ENCODE data around the gene HIGD2B.
A peak's percentile ranks its signal among the peaks of the same experiment; 100 is the strongest.

HIGD2B gene

DNA sequence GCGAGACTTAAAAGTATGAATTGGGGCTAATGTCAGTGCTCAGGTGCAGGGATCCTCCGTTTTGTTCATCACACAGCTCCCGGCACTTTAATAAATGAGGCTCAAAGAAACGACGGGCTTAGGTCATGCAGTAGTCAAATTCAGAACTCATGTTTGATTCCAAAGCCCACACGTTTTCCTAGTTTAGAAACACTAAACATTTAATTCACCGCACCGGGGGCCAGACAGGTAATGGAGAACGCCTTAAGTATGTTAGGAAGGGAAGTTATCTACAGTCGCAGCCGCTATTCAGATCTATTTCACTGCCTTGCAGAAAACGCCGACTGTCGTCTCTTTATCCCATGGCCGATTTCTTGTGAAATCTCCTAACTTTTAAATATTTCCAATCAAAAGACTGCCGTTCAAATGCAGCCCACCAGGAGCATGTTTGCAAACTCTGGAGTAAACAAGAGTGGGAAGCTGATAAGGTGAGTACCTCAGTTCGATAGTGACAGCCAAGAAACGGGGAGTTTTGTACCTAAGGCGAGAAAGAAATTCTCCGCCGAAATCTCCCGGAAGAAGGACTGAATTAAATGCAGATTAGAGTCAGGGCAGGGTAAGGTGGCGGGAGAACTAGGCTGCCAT, 569 bp downstream of the HIGD2B start:
- peak overlapping the region; percentile 92 for H3K4me2 ChIP-seq (ENCODE audit: insufficient read depth, low read length)
- no peaks in the 10 kb centered on the region for H3K36me3 ChIP-seq (ENCODE audit: insufficient read depth, low read length)
- H3K4me1 ChIP-seq (ENCODE audit: insufficient read depth, low read length) = peaks cover 21% of the 10 kb centered on the region
- no peak for ATAC-seq (ENCODE audit: insufficient read depth, low read depth)
- TF ChIP-seq EZH2 (IDR thresholded peaks at IDR 0.05; ENCODE audit: borderline replicate concordance, low read depth, low read length, severe bottlenecking) = no peak
- H3K27me3 ChIP-seq (ENCODE audit: insufficient read depth, low read length, poor library complexity) = no peaks in the 10 kb centered on the region
- H3K27ac ChIP-seq (ENCODE audit: low read length) = peak overlapping the region; percentile 92
- H3K9me3 ChIP-seq (ENCODE audit: insufficient read depth, low read length, severe bottlenecking) = no peaks in the 10 kb centered on the region
- H2AFZ ChIP-seq (ENCODE audit: low read depth, low read length) = peak overlapping the region; percentile 83
- DNase-seq = no peak
- H3K4me3 ChIP-seq (ENCODE audit: low read depth in 1 of 2, low read length in 2 of 2) = peak overlapping the region; percentile 25 to 70
- H4K20me1 ChIP-seq (ENCODE audit: insufficient read depth, low read length) = no peaks in the 10 kb centered on the region
- peak overlapping the region; percentile 61 for H3K9ac ChIP-seq (ENCODE audit: low read depth, low read length)
- no peaks in the 10 kb centered on the region; the same call in none of the 2 replicates for H3K79me2 ChIP-seq (ENCODE audit: insufficient read depth, low read length)

- H3K27me3 ChIP-seq (ENCODE audit: insufficient read depth, low read length, poor library complexity) = peaks cover 9% of the 10 kb centered on the region
- H3K79me2 ChIP-seq (ENCODE audit: insufficient read depth, low read length) = no peaks in the 10 kb centered on the region; the same call in 1 of the 2 replicates
- ATAC-seq (ENCODE audit: insufficient read depth, low read depth) = no peak
- no peak for DNase-seq
- TF ChIP-seq CTCF (IDR thresholded peaks at IDR 0.05; ENCODE audit: borderline replicate concordance, extremely low read depth, low read length, poor library complexity, severe bottlenecking) (no peak), EZH2 (IDR thresholded peaks at IDR 0.05; ENCODE audit: borderline replicate concordance, low read depth, low read length, severe bottlenecking) (no peak)
- H3K9me3 ChIP-seq (ENCODE audit: insufficient read depth, low read length, severe bottlenecking) = no peaks in the 10 kb centered on the region
- H3K9ac ChIP-seq (ENCODE audit: low read depth, low read length) = no peak overlapping the region
- no peak overlapping the region for H2AFZ ChIP-seq (ENCODE audit: low read depth, low read length)
- peaks cover 21% of the 10 kb centered on the region for H3K4me1 ChIP-seq (ENCODE audit: insufficient read depth, low read length)
- H3K4me2 ChIP-seq (ENCODE audit: insufficient read depth, low read length) = no peak overlapping the region
- H3K4me3 ChIP-seq (ENCODE audit: low read depth in 1 of 2, low read length in 2 of 2) = no peak overlapping the region
- no peaks in the 10 kb centered on the region for H3K36me3 ChIP-seq (ENCODE audit: insufficient read depth, low read length)
- H3K27ac ChIP-seq (ENCODE audit: low read length) = no peak overlapping the region
- no peaks in the 10 kb centered on the region for H4K20me1 ChIP-seq (ENCODE audit: insufficient read depth, low read length)
These were observed 3.2 kb downstream of the HIGD2B start for GRCh38 chr15:72682772-72683171.

GRCh38 chr15:72680931-72681330, 5.1 kb downstream of the HIGD2B start:
- TF ChIP-seq EZH2 (IDR thresholded peaks at IDR 0.05; ENCODE audit: borderline replicate concordance, low read depth, low read length, severe bottlenecking) (no peak), CTCF (IDR thresholded peaks at IDR 0.05; ENCODE audit: borderline replicate concordance, extremely low read depth, low read length, poor library complexity, severe bottlenecking) (no peak)
- Histone ChIP-seq H3K79me2 (ENCODE audit: insufficient read depth, low read length) (no peaks in the 10 kb centered on the region), H3K4me3 (ENCODE audit: low read depth in 1 of 2, low read length in 2 of 2) (no peak overlapping the region), H3K27ac (ENCODE audit: low read length) (no peak overlapping the region), H4K20me1 (ENCODE audit: insufficient read depth, low read length) (no peaks in the 10 kb centered on the region), H3K4me2 (ENCODE audit: insufficient read depth, low read length) (no peak overlapping the region), H3K27me3 (ENCODE audit: insufficient read depth, low read length, poor library complexity) (peaks cover 12% of the 10 kb centered on the region), H3K9me3 (ENCODE audit: insufficient read depth, low read length, severe bottlenecking) (no peaks in the 10 kb centered on the region), H3K36me3 (ENCODE audit: insufficient read depth, low read length) (no peaks in the 10 kb centered on the region), H3K9ac (ENCODE audit: low read depth, low read length) (no peak overlapping the region), H3K4me1 (ENCODE audit: insufficient read depth, low read length) (peaks cover 11% of the 10 kb centered on the region), H2AFZ (ENCODE audit: low read depth, low read length) (no peak overlapping the region)
- ATAC-seq (ENCODE audit: insufficient read depth, low read depth) (no peak), DNase-seq (no peak)

- no peak overlapping the region for H3K27ac ChIP-seq (ENCODE audit: low read length)
- no peak overlapping the region for H3K9ac ChIP-seq (ENCODE audit: low read depth, low read length)
- no peaks in the 10 kb centered on the region for H3K79me2 ChIP-seq (ENCODE audit: insufficient read depth, low read length)
- no peaks in the 10 kb centered on the region for H3K4me1 ChIP-seq (ENCODE audit: insufficient read depth, low read length)
- no peaks in the 10 kb centered on the region for H3K36me3 ChIP-seq (ENCODE audit: insufficient read depth, low read length)
- no peak for TF ChIP-seq EZH2 (IDR thresholded peaks at IDR 0.05; ENCODE audit: borderline replicate concordance, low read depth, low read length, severe bottlenecking)
- TF ChIP-seq CTCF (IDR thresholded peaks at IDR 0.05; ENCODE audit: borderline replicate concordance, extremely low read depth, low read length, poor library complexity, severe bottlenecking) = no peak
- H3K9me3 ChIP-seq (ENCODE audit: insufficient read depth, low read length, severe bottlenecking) = no peaks in the 10 kb centered on the region
- DNase-seq = no peak
- no peak for ATAC-seq (ENCODE audit: insufficient read depth, low read depth)
- no peak overlapping the region for H2AFZ ChIP-seq (ENCODE audit: low read depth, low read length)
- H3K4me3 ChIP-seq (ENCODE audit: low read depth in 1 of 2, low read length in 2 of 2) = no peak overlapping the region
- H3K27me3 ChIP-seq (ENCODE audit: insufficient read depth, low read length, poor library complexity) = peaks cover 15% of the 10 kb centered on the region
- H4K20me1 ChIP-seq (ENCODE audit: insufficient read depth, low read length) = no peaks in the 10 kb centered on the region
- no peak overlapping the region for H3K4me2 ChIP-seq (ENCODE audit: insufficient read depth, low read length)
These were observed 9.1 kb downstream of the HIGD2B start for GRCh38 chr15:72676838-72677237.
